Activated CD8-positive, alpha-beta T cell treated with anti-CD3 and anti-CD28 coated beads, Interleukin-2, amount 10 ng/mL, durations not matched to agents 7 days and 5 days (primary cell): Measurements from ENCODE around the gene FLOT1. TPM values are rescaled to one million over a fixed set of nuclear protein-coding genes. Genes with fewer than 3 reads are reported as not detected.

Experiments used
- ATAC-seq: fragments of 150-1000 bp; cut with Tn5 transposase; one replicate; pipeline ENCODE4 v1.10.0; 2021; ENCODE audit warnings: moderate library complexity
- CTCF ChIA-PET: fragments of 350-600 bp; sonication (Branson Sonifier 250); formaldehyde crosslinking; loops from one replicate; lab custom pipeline; 2021; ENCODE audit warnings: antibody characterized with exemption; lab: Charles Lee
- POLR2A ChIA-PET: fragments of 350-600 bp; sonication (Branson Sonifier 250); formaldehyde crosslinking; loops from one replicate; lab custom pipeline; 2021; ENCODE audit warnings: antibody characterized with exemption; lab: Charles Lee
- DNase-seq: peaks from one replicate; pipeline ENCODE4 v3.0.0-alpha.2; 2020
- H3K27ac Mint-ChIP-seq: one replicate; pipeline ENCODE4 v1.8.0; 2021; ENCODE audit warnings: mild to moderate bottlenecking, mixed read lengths
- H3K27me3 Mint-ChIP-seq: one replicate; pipeline ENCODE4 v1.8.0; 2021; ENCODE audit warnings: low read depth, mixed read lengths
- H3K36me3 Mint-ChIP-seq: one replicate; pipeline ENCODE4 v1.8.0; 2021; ENCODE audit warnings: low read depth, mixed read lengths
- H3K4me1 Mint-ChIP-seq: one replicate; pipeline ENCODE4 v1.8.0; 2021; ENCODE audit warnings: low read depth, mixed read lengths
- H3K4me3 Mint-ChIP-seq: one replicate; pipeline ENCODE4 v1.8.0; 2021; ENCODE audit warnings: mild to moderate bottlenecking, mixed read lengths
- H3K9me3 Mint-ChIP-seq: one replicate; pipeline ENCODE4 v1.8.0; 2022; ENCODE audit warnings: mixed read lengths; ENCODE audit not compliant: insufficient read depth
- total RNA-seq, 2 experiments: library from RNA; stranded (reverse); gene quantifications; one replicate each; pipeline ENCODE4 v1.2.3, GENCODE V29; 2021

FLOT1 gene
- total RNA-seq, 2 experiments from 2014 or later: 314 to 317 TPM

GRCh38 chr6:30696432-30696831 is 46.1 kb downstream of the FLOT1 start:
- DNase-seq (no peak), ATAC-seq (no peak)
- CTCF ChIA-PET: interaction anchor here (0.7 to 1.3 kb wide), 2 partner anchors 21 to 26 kb away, joined by 3 to 6 read pairs; partner anchors contain the start of gene MDC1
- Mint-ChIP-seq H3K4me1 (peaks cover 6% of the 10 kb centered on the region), H3K36me3 (peaks cover 12% of the 10 kb centered on the region), H3K4me3 (no peak overlapping the region), H3K27ac (no peak overlapping the region), H3K27me3 (no peaks in the 10 kb centered on the region), H3K9me3 (no peaks in the 10 kb centered on the region)
- POLR2A ChIA-PET: interaction anchor here (0.8 to 1.2 kb wide), 2 partner anchors 14 to 16 kb away, joined by 3 read pairs; no protein-coding TSS in a partner anchor

DNA sequence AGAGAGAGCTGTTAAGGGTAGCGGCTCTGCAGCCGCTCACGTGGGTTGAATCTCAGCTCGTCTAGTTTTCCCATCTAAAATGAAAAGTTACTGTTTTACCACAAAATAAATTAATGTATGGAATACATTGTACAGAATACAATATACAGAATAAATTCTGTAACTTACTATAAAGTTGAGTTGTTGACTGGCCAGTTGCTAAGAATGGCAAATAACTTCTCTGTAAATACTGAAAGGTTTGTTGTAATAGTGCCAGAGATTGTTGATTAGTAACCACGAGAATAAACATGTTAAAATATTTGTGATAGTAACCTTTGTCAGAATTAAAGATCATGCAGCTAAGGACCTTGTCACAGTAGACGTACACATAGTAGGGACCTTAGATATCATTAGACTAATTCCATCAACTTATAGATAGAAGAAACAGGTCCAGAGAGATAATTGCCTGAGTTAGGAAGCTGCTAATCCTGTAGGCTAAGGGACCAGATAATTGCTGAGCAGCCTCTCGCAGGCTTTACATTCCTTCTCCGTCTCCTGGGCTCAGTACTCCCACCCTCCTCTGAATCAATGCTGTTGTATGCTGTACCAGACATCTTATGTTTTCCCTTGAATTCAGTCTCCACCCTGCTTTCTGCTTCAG is 51.2 kb downstream of the FLOT1 start:
- H3K4me1 Mint-ChIP-seq: peaks cover 43% of the 10 kb centered on the region
- CTCF ChIA-PET: interaction anchor here (1.0 to 2.1 kb wide), 6 partner anchors 12 to 40 kb away, joined by 3 to 8 read pairs (median 4); no protein-coding TSS in a partner anchor
- H3K27me3 Mint-ChIP-seq: no peaks in the 10 kb centered on the region
- H3K27ac Mint-ChIP-seq: peak overlapping the region; percentile 35
- H3K9me3 Mint-ChIP-seq: no peaks in the 10 kb centered on the region
- H3K4me3 Mint-ChIP-seq: peak overlapping the region; percentile 93
- peaks cover 16% of the 10 kb centered on the region for H3K36me3 Mint-ChIP-seq
- POLR2A ChIA-PET: interaction anchor here (1.0 to 1.6 kb wide), 3 partner anchors 19 to 26 kb away, joined by 3 to 5 read pairs (median 3); partner anchors contain the start of gene MDC1
- no peak for DNase-seq
- ATAC-seq: no peak

DNA sequence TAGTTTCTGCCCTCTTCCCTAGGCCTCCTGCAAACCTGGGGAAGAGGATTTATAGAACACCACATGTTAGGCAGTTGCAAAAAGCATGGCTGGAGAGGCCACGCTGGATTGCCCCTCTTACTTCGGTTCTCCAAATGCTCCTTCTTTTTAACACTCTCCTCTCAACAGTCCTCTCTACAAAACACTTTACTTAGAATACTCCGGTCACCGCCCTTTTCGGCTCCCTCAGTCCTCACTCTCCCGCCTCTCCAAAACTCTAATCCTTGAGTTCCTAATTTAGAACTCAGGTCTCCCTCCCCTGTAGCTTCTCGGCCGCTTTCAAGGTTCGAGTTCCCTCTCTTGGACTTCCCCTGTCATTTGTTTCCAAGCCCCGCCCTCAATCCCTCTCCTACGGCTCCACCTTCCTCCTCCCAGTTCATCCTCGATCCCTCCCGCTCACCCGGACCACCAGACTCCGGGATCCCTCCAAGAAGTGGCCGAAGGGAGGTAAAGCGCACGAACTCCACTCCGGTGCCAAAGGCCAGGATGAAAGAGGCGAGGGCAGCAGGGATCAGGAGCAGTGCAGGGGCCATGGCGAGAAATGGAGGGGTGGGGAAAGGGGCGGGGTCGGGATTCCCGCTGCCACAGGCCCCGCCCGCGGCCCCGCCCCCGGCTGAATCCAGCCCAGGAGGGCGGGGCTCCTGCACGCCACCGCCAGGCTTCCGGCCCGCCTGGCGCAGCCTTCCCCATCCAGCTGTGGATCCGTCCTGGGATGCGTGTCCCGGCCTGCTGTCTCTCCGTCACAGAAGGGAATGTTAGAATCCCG is 51.9 kb downstream of the FLOT1 start, which contains the start of gene NRM:
NRM (minus strand) TSS at position 582 of the 805 bp plus-strand sequence; CDS start at position 572, 10 bp downstream.
- ATAC-seq: peak; percentile 40
- H3K4me3 Mint-ChIP-seq: peak within 1 kb of the TSS; percentile 93
- H3K9me3 Mint-ChIP-seq: no peaks in the 10 kb centered on the region
- DNase-seq: peak; percentile 79
- H3K36me3 Mint-ChIP-seq: peaks cover 24% of the 10 kb centered on the region
- peaks cover 43% of the 10 kb centered on the region for H3K4me1 Mint-ChIP-seq
- peak within 1 kb of the TSS; percentile 79 for H3K27ac Mint-ChIP-seq
- H3K27me3 Mint-ChIP-seq: no peaks in the 10 kb centered on the region
- CTCF ChIA-PET: interaction anchor here (1.0 to 1.9 kb wide), 4 partner anchors 12 to 40 kb away, joined by 3 to 8 read pairs (median 4); no protein-coding TSS in a partner anchor
- POLR2A ChIA-PET: interaction anchor here (1.0 to 1.6 kb wide), 4 partner anchors 19 to 32 kb away, joined by 3 to 5 read pairs (median 4); partner anchors contain the start of gene MDC1

GRCh38 chr6:30689985-30690384 is 52.5 kb downstream of the FLOT1 start:
- Mint-ChIP-seq H3K36me3 (peaks cover 30% of the 10 kb centered on the region), H3K4me1 (peaks cover 43% of the 10 kb centered on the region), H3K4me3 (peak overlapping the region; percentile 93), H3K27ac (peak overlapping the region; percentile 79), H3K9me3 (no peaks in the 10 kb centered on the region), H3K27me3 (no peaks in the 10 kb centered on the region)
- DNase-seq (no peak), ATAC-seq (no peak)
- CTCF ChIA-PET: interaction anchor here (1.5 to 3.2 kb wide), 3 partner anchors 11 to 33 kb away, joined by 8 to 32 read pairs (median 17); no protein-coding TSS in a partner anchor
- POLR2A ChIA-PET: interaction anchor here (1.3 to 1.6 kb wide), 2 partner anchors 22 to 32 kb away, joined by 3 to 4 read pairs; no protein-coding TSS in a partner anchor

DNA sequence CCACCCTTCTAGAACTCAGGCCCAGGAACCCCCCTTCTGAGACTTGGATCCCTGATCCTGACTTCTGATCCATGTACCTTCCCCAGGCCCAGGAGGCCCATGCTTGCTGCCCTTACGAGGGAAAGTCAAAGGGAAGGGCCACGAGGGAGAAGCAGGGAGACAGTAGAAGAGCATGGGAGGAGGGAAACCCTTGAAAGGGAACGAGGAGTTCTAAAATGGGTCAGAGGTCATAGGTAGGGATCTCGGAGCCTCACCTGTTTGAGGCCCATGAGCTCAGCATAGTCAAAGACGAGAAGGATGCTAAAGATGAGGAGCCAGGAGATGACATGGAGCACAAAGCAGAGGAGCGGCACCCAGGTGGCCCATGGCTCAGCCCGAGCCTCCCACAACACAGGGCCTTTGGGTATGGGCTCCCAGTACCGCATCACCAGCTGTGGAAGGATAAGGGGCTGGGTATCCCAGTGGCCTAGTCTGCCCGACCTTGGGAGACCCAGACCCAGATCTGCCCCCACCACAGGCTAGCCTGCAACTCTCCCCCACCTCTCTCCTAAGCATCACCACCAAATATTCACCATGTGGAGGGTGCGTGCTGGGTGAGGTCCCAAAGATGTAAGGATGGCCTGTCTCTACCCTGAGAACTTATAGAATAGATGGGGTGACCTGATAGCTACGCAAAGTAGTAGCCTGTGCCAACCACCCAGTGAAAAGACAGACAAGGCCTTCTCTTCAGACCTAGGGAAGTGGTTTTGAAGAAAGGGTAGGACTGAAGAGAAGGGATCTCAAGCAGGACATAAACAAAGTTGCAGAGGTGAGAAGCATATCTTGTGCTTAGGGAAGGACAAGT is 53.2 kb downstream of the FLOT1 start:
- Mint-ChIP-seq H3K9me3 (no peaks in the 10 kb centered on the region), H3K27me3 (no peaks in the 10 kb centered on the region), H3K27ac (peak overlapping the region; percentile 57), H3K36me3 (peaks cover 35% of the 10 kb centered on the region), H3K4me1 (peaks cover 43% of the 10 kb centered on the region), H3K4me3 (peak overlapping the region; percentile 93)
- DNase-seq (no peak), ATAC-seq (no peak)
- CTCF ChIA-PET: interaction anchor here (1.0 to 3.2 kb wide), 8 partner anchors 9 to 45 kb away, joined by 3 to 32 read pairs (median 6); partner anchors contain the start of gene MDC1
- POLR2A ChIA-PET: interaction anchor here (0.6 to 2.6 kb wide), 5 partner anchors 10 to 30 kb away, joined by 3 to 15 read pairs (median 5); partner anchors contain the start of gene MDC1

GRCh38 chr6:30688569-30688968 is 53.9 kb downstream of the FLOT1 start:
- Mint-ChIP-seq H3K4me3 (peak overlapping the region; percentile 93), H3K9me3 (no peaks in the 10 kb centered on the region), H3K4me1 (peaks cover 43% of the 10 kb centered on the region), H3K36me3 (peaks cover 42% of the 10 kb centered on the region), H3K27me3 (no peaks in the 10 kb centered on the region), H3K27ac (peak overlapping the region; percentile 98)
- no peak for ATAC-seq
- ChIA-PET POLR2A (interaction anchor here (0.6 to 2.6 kb wide), 7 partner anchors 9 to 38 kb away, joined by 3 to 15 read pairs (median 5); partner anchors contain the start of gene MDC1), CTCF (interaction anchor here (1.0 to 3.2 kb wide), 9 partner anchors 8 to 44 kb away, joined by 3 to 32 read pairs (median 5); partner anchors contain the start of gene MDC1)
- DNase-seq: no peak

DNA sequence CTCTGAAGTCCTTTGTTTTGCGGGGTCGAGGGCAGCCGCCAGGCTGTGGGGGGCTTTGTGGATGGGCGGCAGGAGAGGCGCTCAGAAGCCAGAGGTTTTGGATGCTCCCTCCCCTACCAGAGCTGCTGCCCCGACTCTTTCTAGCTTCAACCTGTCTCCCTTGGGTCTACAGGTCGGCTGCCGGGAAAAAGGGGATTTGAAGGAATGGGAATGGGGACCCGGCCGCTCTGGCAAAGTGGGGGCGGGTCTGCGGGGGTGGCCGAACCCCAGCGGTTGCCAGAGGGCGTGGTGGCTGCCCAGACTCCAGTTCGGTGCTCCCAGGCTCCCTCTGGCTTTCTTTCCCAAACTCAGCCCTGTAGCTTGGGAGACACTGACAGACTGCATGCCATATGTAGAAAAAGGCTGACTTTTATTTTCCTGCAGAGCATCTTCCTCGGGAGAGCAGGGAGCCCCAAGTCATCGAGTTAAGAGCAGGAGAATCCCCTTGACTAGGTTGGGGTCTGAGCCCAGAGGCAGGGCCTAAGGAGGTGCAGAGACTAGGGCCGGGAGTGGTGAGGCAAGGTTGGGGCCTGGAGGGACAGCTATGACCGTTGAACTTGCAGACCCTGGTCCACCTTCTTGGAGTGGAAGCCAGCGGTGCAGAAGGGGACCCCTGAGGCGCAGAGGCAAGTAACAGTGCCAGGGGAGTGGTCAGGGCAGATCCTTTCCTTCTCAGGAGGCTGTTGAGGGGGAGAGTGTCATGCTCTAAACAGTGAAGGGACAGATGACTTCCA is 54.6 kb downstream of the FLOT1 start:
- H3K9me3 Mint-ChIP-seq: no peaks in the 10 kb centered on the region
- CTCF ChIA-PET: interaction anchor here (1.0 to 3.2 kb wide), 9 partner anchors 9 to 70 kb away, joined by 3 to 32 read pairs (median 5); partner anchors contain the start of genes MDC1, MRPS18B and PPP1R10
- ATAC-seq: no peak
- H3K27me3 Mint-ChIP-seq: no peaks in the 10 kb centered on the region
- H3K4me3 Mint-ChIP-seq: peak overlapping the region; percentile 93
- H3K4me1 Mint-ChIP-seq: peaks cover 43% of the 10 kb centered on the region
- H3K36me3 Mint-ChIP-seq: peaks cover 49% of the 10 kb centered on the region
- no peak for DNase-seq
- POLR2A ChIA-PET: interaction anchor here (0.6 to 2.6 kb wide), 10 partner anchors 9 to 471 kb away, joined by 3 to 15 read pairs (median 4); partner anchors contain the start of gene MDC1
- H3K27ac Mint-ChIP-seq: peak overlapping the region; percentile 98

DNA sequence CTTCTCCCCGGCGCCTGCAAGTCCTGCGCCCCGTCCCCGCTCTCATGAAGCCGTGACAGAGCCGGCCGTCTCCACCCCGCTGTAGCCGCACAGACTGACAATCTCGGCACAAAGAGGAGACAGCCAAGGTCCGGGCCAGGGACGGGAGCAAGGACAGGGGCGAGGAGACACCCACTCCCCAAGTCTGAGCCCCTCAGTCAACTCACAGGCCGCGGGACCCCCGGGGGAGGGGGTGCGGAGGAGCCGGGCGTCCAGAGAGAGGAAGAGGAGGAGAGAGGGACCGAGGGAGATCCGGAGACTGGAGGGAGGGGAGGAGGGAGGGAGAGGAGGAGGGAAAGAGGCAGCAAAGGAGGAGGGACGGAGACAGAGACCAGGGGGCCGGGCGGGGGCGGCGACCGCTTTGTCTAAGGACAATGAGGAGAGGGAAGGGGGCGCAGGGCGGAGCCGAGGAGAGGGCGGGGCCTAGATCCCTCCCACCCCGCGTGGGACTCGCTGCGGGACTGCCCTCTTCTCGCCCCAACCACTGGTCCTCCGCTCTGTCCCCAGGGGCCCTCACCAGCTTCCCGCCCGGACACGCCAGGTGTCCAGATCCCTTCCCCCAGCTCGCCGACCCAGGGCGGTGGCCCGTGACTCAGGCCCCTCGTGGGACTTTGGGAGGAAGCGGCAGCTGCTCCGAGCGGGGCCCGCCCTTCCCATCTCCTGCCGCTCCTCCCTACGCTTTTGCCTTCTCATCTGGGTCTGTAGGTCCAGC is 55.4 kb downstream of the FLOT1 start:
- peak overlapping the region; percentile 93 for H3K4me3 Mint-ChIP-seq
- ATAC-seq: peak; percentile 43

More for the DNA sequence above, 55.4 kb downstream of the FLOT1 start:
- Mint-ChIP-seq H3K9me3 (no peaks in the 10 kb centered on the region), H3K27ac (peak overlapping the region; percentile 98), H3K4me1 (peaks cover 40% of the 10 kb centered on the region), H3K36me3 (peaks cover 56% of the 10 kb centered on the region), H3K27me3 (no peaks in the 10 kb centered on the region)
- POLR2A ChIA-PET: interaction anchor here (0.6 to 2.6 kb wide), 6 partner anchors 8 to 129 kb away, joined by 3 to 15 read pairs (median 6); partner anchors contain the start of gene MDC1
- DNase-seq: peak; percentile 91
- CTCF ChIA-PET: interaction anchor here (1.0 to 3.2 kb wide), 7 partner anchors 8 to 69 kb away, joined by 3 to 32 read pairs (median 7); partner anchors contain the start of genes MDC1, MRPS18B and PPP1R10
